Epithelial cell of esophagus (primary cell): ENCODE measurements around the gene JUNB.

Experiments used
- DNase-seq: peaks from one replicate; pipeline ENCODE4 v3.0.0; 2010; ENCODE audit warnings: low read depth
- H3K4me3 ChIP-seq: 2 replicates; pipeline ENCODE4 v1.5.1; 2011; ENCODE audit warnings: mild to moderate bottlenecking, low read length, control low read depth
- CTCF ChIP-seq: IDR thresholded peaks from 2 replicates; pipeline ENCODE4 v1.5.1; 2011; ENCODE audit warnings: low read depth, mild to moderate bottlenecking, low read length, control low read depth, inconsistent platforms; ENCODE audit not compliant: insufficient read depth; ENCODE audit errors: missing control alignments

JUNB gene

GRCh38 chr19:12764698-12765097 lies 26.6 kb upstream of the JUNB start:
- TF ChIP-seq CTCF, result no peak
- DNase-seq, result no peak
- H3K4me3 ChIP-seq, result no peak overlapping the region

- DNase-seq, result peak; percentile 76
- peak overlapping the region; percentile 36 for H3K4me3 ChIP-seq
- peak; percentile 52 for TF ChIP-seq CTCF
Measured at GRCh38 chr19:12766051-12766521, 25.2 kb upstream of the JUNB start.

GRCh38 chr19:12767150-12767549 lies 24.1 kb upstream of the JUNB start:
- no peak for TF ChIP-seq CTCF
- H3K4me3 ChIP-seq, result no peak overlapping the region
- no peak for DNase-seq

- TF ChIP-seq CTCF, result no peak
- H3K4me3 ChIP-seq, result no peak overlapping the region
- DNase-seq, result no peak
Measured at GRCh38 chr19:12767666-12768065, 23.6 kb upstream of the JUNB start.

GRCh38 chr19:12769689-12770088 lies 21.6 kb upstream of the JUNB start:
- peak; percentile 61 for DNase-seq
- H3K4me3 ChIP-seq, result no peak overlapping the region
- TF ChIP-seq CTCF, result no peak

- TF ChIP-seq CTCF, result no peak
- H3K4me3 ChIP-seq, result no peak overlapping the region
Measured at GRCh38 chr19:12770922-12771321, 20.4 kb upstream of the JUNB start.

GRCh38 chr19:12772323-12772722 lies 19.0 kb upstream of the JUNB start:
- no peak for TF ChIP-seq CTCF
- no peak overlapping the region for H3K4me3 ChIP-seq
- DNase-seq, result no peak

More at GRCh38 chr19:12770922-12771321, 20.4 kb upstream of the JUNB start:
- DNase-seq, result no peak
